Spleen (tissue), 7 donors: ENCODE results near the gene ELMOD2.

Experiments
- POLR2A ChIP-seq, 3 donors: fragments of 450-650 bp; IDR thresholded peaks; one replicate each; pipeline ENCODE4 v1.5.1; 2017; ENCODE audit warnings: antibody characterized with exemption in 3 of 3, mild to moderate bottlenecking in 1 of 3
- POLR2AphosphoS5 ChIP-seq, 3 donors: sonication (generic); formaldehyde crosslinking; IDR thresholded peaks; one replicate each; pipeline ENCODE4 v1.5.1; 2017; ENCODE audit warnings: antibody characterized with exemption in 3 of 3
- TF ChIP-seq, protein P1 (sequence below), 11 experiments: fragments of 200-600 bp in 7 of 11; fragments of 450-650 bp in 4 of 11; sonication (generic) in 4 of 11; IDR thresholded peaks in 8 of 11; conservative IDR thresholded peaks in 3 of 11; 1 replicate in 7 of 11; 2 replicates in 4 of 11; pipeline versions ENCODE4 v1.4.0 to v1.8.0; 2016 to 2021; ENCODE audit warnings: antibody characterized with exemption in 11 of 11, inconsistent platforms in 4 of 11, mild to moderate bottlenecking in 1 of 11
- donor health status: DM: no; HTN: no; CAD: no; lungs with moderate emphysema.
- donor health status: DM: no; HTN: no; CAD: no.
- donor health status: DM: no; HTN: no; CAD: no.

GRCh38 chr4:140497405-140497746 is 26.6 kb upstream of the ELMOD2 start:
- TF ChIP-seq, protein P1, sequence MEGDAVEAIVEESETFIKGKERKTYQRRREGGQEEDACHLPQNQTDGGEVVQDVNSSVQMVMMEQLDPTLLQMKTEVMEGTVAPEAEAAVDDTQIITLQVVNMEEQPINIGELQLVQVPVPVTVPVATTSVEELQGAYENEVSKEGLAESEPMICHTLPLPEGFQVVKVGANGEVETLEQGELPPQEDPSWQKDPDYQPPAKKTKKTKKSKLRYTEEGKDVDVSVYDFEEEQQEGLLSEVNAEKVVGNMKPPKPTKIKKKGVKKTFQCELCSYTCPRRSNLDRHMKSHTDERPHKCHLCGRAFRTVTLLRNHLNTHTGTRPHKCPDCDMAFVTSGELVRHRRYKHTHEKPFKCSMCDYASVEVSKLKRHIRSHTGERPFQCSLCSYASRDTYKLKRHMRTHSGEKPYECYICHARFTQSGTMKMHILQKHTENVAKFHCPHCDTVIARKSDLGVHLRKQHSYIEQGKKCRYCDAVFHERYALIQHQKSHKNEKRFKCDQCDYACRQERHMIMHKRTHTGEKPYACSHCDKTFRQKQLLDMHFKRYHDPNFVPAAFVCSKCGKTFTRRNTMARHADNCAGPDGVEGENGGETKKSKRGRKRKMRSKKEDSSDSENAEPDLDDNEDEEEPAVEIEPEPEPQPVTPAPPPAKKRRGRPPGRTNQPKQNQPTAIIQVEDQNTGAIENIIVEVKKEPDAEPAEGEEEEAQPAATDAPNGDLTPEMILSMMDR (IDR thresholded peaks at IDR 0.05 in 8 of 11, conservative IDR thresholded peaks at IDR 0.05 in 3 of 11): no peak
- TF ChIP-seq POLR2A (IDR thresholded peaks at IDR 0.05) (no peak), POLR2AphosphoS5 (IDR thresholded peaks at IDR 0.05) (no peak)
